H1 (cell line): Measurements from ENCODE around the gene BMI1. TPM values are rescaled to one million over a fixed set of nuclear protein-coding genes. Genes with fewer than 3 reads are reported as not detected.

Source experiments
- CTCF ChIA-PET: fragments of 300-600 bp; sonication (Branson Sonifier 250); formaldehyde crosslinking; loops from one replicate; lab custom pipeline; 2021; ENCODE audit not compliant: partially characterized antibody; lab: Charles Lee
- POLR2A ChIA-PET: fragments of 300-600 bp; sonication (Branson Sonifier 250); formaldehyde crosslinking; loops from one replicate; lab custom pipeline; 2021; ENCODE audit warnings: inconsistent platforms; ENCODE audit not compliant: partially characterized antibody; lab: Charles Lee
- DNase-seq, 2 experiments: peaks; one replicate each; pipeline versions ENCODE4 v3.0.0 to v3.0.0-alpha.2; 2010 to 2022; ENCODE audit warnings: low spot score in 2 of 2, low read depth in 1 of 2, mixed read lengths in 1 of 2
- FAIRE-seq: peaks from 2 replicates; lab custom pipeline; 2011; peaks lifted over from hg19 to GRCh38; lab: Jason Lieb, UNC
- H2AFZ ChIP-seq: 2 replicates; pipeline ENCODE4 v1.8.1; 2012; ENCODE audit warnings: low read length, inconsistent platforms
- H2AK5ac ChIP-seq: 2 replicates; pipeline ENCODE4 v1.6.1; 2013; ENCODE audit warnings: low read depth, low read length
- H2BK120ac ChIP-seq: replicated peaks from 2 replicates; pipeline ENCODE3; 2013; ENCODE audit warnings: low read depth, low read length, inconsistent platforms
- H2BK12ac ChIP-seq: 2 replicates; pipeline ENCODE4 v1.6.1; 2013; ENCODE audit warnings: low read depth, low read length
- H2BK15ac ChIP-seq: 2 replicates; pipeline ENCODE4 v1.6.1; 2013; ENCODE audit warnings: low read length
- H2BK20ac ChIP-seq: 2 replicates; pipeline ENCODE4 v1.6.1; 2013; ENCODE audit warnings: low read length
- H2BK5ac ChIP-seq: 2 replicates; pipeline ENCODE4 v1.6.1; 2013; ENCODE audit warnings: low read depth, low read length
- H3K14ac ChIP-seq: 2 replicates; pipeline ENCODE4 v1.6.1; 2013; ENCODE audit warnings: inconsistent platforms; ENCODE audit not compliant: insufficient read length
- H3K18ac ChIP-seq: 2 replicates; pipeline ENCODE4 v1.6.1; 2013; ENCODE audit warnings: low read length; ENCODE audit errors: extremely low read depth
- H3K23ac ChIP-seq: 2 replicates; pipeline ENCODE4 v1.6.1; 2013; ENCODE audit warnings: inconsistent platforms; ENCODE audit not compliant: insufficient read length
- H3K23me2 ChIP-seq: 2 replicates; pipeline ENCODE4 v1.6.1; 2013; ENCODE audit warnings: low read depth, low read length
- H3K27ac ChIP-seq: 2 replicates; pipeline ENCODE4 v1.6.1; 2011; ENCODE audit warnings: low read depth, low read length, inconsistent platforms
- H3K27me3 ChIP-seq, 4 experiments: replicated peaks in 1 of 4; 1 replicate in 1 of 4; 2 replicates in 3 of 4; pipeline versions ENCODE4 v1.6.1 to v1.8.1; 2011 to 2013; ENCODE audit warnings: low read length in 3 of 4, mild to moderate bottlenecking in 3 of 4, inconsistent platforms in 2 of 4, mixed read lengths in 2 of 4, moderate library complexity in 1 of 4; ENCODE audit not compliant: control insufficient read depth in 3 of 4, insufficient read depth in 3 of 4; ENCODE audit errors: extremely low read depth in 1 of 4
- H3K36me3 ChIP-seq, 4 experiments: 2 replicates each; pipeline versions ENCODE4 v1.6.1 to v1.8.1; 2011 to 2013; ENCODE audit warnings: mild to moderate bottlenecking in 4 of 4, low read length in 3 of 4, moderate library complexity in 2 of 4, control low read depth in 1 of 4, inconsistent platforms in 1 of 4; ENCODE audit not compliant: insufficient read depth in 4 of 4, control insufficient read depth in 2 of 4
- H3K4ac ChIP-seq: replicated peaks from 2 replicates; pipeline ENCODE3; 2013; ENCODE audit warnings: low read length, low read depth, mixed read lengths, inconsistent platforms; ENCODE audit not compliant: insufficient read length
- H3K4me1 ChIP-seq, 4 experiments: replicated peaks in 1 of 4; 1 replicate in 1 of 4; 2 replicates in 3 of 4; pipeline versions ENCODE4 v1.6.1 to v1.8.1; 2011 to 2013; ENCODE audit warnings: low read length in 3 of 4, inconsistent platforms in 2 of 4, mixed read lengths in 1 of 4; ENCODE audit not compliant: insufficient read depth in 4 of 4, control insufficient read depth in 3 of 4
- H3K4me2 ChIP-seq, 2 experiments: 2 replicates each; pipeline versions ENCODE4 v1.6.1 to v1.8.1; 2011 to 2013; ENCODE audit warnings: low read depth in 2 of 2, low read length in 2 of 2, control low read depth in 1 of 2, inconsistent platforms in 1 of 2, mild to moderate bottlenecking in 1 of 2; ENCODE audit not compliant: insufficient read depth in 1 of 2
- H3K4me3 ChIP-seq, 4 experiments: fragments of 200-600, 300-600 bp in 1 of 4; sonication (generic), shearing (Covaris generic), sonication (Bioruptor Twin) in 1 of 4; 2 replicates each; pipeline versions ENCODE4 v1.5.1 to v1.8.1; 2011 to 2016; ENCODE audit warnings: low read length in 4 of 4, low read depth in 3 of 4, control low read depth in 2 of 4, inconsistent platforms in 2 of 4, mild to moderate bottlenecking in 2 of 4, mixed read lengths in 1 of 4, moderate library complexity in 1 of 4; ENCODE audit not compliant: insufficient read depth in 2 of 4; ENCODE audit errors: extremely low read depth in 1 of 4
- H3K56ac ChIP-seq: replicated peaks from 2 replicates; pipeline ENCODE3; 2013; ENCODE audit warnings: low read depth, mild to moderate bottlenecking, mixed read lengths, low read length, inconsistent platforms; ENCODE audit not compliant: insufficient read length
- H3K79me1 ChIP-seq: 2 replicates; pipeline ENCODE4 v1.6.1; 2013; ENCODE audit warnings: low read depth, low read length, control low read depth
- H3K79me2 ChIP-seq, 2 experiments: 2 replicates each; pipeline versions ENCODE4 v1.6.1 to v1.8.1; 2012 to 2013; ENCODE audit warnings: low read length in 2 of 2, mild to moderate bottlenecking in 2 of 2, inconsistent platforms in 1 of 2; ENCODE audit not compliant: insufficient read depth in 2 of 2, control insufficient read depth in 1 of 2
- H3K9ac ChIP-seq, 4 experiments: replicated peaks in 1 of 4; 1 replicate in 1 of 4; 2 replicates in 3 of 4; pipeline versions ENCODE4 v1.6.1 to v1.8.1; 2011 to 2013; ENCODE audit warnings: low read depth in 3 of 4, low read length in 3 of 4, control low read depth in 2 of 4, mild to moderate bottlenecking in 2 of 4, moderate library complexity in 2 of 4, inconsistent platforms in 1 of 4; ENCODE audit errors: extremely low read depth in 1 of 4
- H3K9me3 ChIP-seq, 2 experiments: 2 replicates each; pipeline versions ENCODE4 v1.6.1 to v1.8.1; 2012 to 2013; ENCODE audit warnings: mild to moderate bottlenecking in 2 of 2, moderate library complexity in 2 of 2, control low read depth in 1 of 2, inconsistent platforms in 1 of 2, low read depth in 1 of 2, low read length in 1 of 2, mixed read lengths in 1 of 2; ENCODE audit not compliant: insufficient read depth in 2 of 2
- H4K20me1 ChIP-seq, 2 experiments: replicated peaks in 1 of 2; 2 replicates each; pipeline versions ENCODE3 to v1.8.1; 2011 to 2013; ENCODE audit warnings: inconsistent platforms in 2 of 2, low read length in 2 of 2, mild to moderate bottlenecking in 1 of 2; ENCODE audit not compliant: insufficient read depth in 2 of 2, control insufficient read depth in 1 of 2
- H4K5ac ChIP-seq: 2 replicates; pipeline ENCODE4 v1.6.1; 2013; ENCODE audit warnings: low read length, low read depth, mixed read lengths, inconsistent platforms; ENCODE audit not compliant: insufficient read length
- H4K8ac ChIP-seq: 2 replicates; pipeline ENCODE4 v1.8.0; 2013; ENCODE audit warnings: mild to moderate bottlenecking, moderate library complexity, low read length, inconsistent platforms; ENCODE audit not compliant: insufficient read depth; ENCODE audit errors: extremely low read depth
- H4K91ac ChIP-seq: replicated peaks from 2 replicates; pipeline ENCODE3; 2013; ENCODE audit warnings: low read length, mixed read lengths, inconsistent platforms; ENCODE audit not compliant: insufficient read length
- CHD1 ChIP-seq: IDR thresholded peaks from 2 replicates; pipeline ENCODE4 v1.6.1; 2012; ENCODE audit warnings: low read depth, low read length, improper control_type of control experiment
- KDM1A ChIP-seq: fragments of 200-600, 300-600 bp; sonication (generic); IDR thresholded peaks from 2 replicates; pipeline ENCODE4 v1.7.1; 2016; ENCODE audit warnings: mild to moderate bottlenecking, low read length, borderline replicate concordance
- WGBS, 2 experiments: shearing (Covaris generic) in 1 of 2; methylation state at CpG; one replicate each; pipeline versions ENCODE4 v1.1.6 to v1.1.7; 2013 to 2015; ENCODE audit warnings: low lambda C conversion rate in 2 of 2, mixed read lengths in 2 of 2, inconsistent platforms in 1 of 2, low coverage in 1 of 2, missing lambda C conversion rate in 1 of 2; ENCODE audit not compliant: insufficient replicate concordance in 2 of 2, insufficient coverage in 1 of 2, insufficient read length in 1 of 2; ENCODE audit errors: extremely low coverage in 1 of 2, missing lambda C conversion rate in 1 of 2; 5-methylcytosine and 5-hydroxymethylcytosine counted together
- polyA plus RNA-seq, 7 experiments: library from polyadenylated mRNA; depleted of rRNA in 3 of 7; stranded (reverse) in 5 of 7; unstranded in 2 of 7; fragments of >200 nt in 5 of 7; fragments of 200-250 nt in 2 of 7; gene quantifications; 1 replicate in 5 of 7; 2 replicates in 1 of 7; 4 replicates in 1 of 7; pipeline versions ENCODE4 v1.2.1 to v1.2.3, GENCODE V29; 2011 to 2013; ENCODE audit warnings: missing spikeins in 2 of 7, mixed read lengths in 2 of 7
- total RNA-seq: library from RNA; stranded (reverse); fragmentation: NEBNext Ultra II Directional; extraction: Animal tissue kit (Norgen Biotek cat#: 25700); gene quantifications from 2 replicates; pipeline ENCODE4 v1.2.1, GENCODE V29; 2021

The BMI1 gene
- total and polyA plus RNA-seq, 2 of the 8 experiments (the other 6 are each of a cell fraction or from before 2014, with no cell fraction given): 2.8 to 10.7 TPM

DNA sequence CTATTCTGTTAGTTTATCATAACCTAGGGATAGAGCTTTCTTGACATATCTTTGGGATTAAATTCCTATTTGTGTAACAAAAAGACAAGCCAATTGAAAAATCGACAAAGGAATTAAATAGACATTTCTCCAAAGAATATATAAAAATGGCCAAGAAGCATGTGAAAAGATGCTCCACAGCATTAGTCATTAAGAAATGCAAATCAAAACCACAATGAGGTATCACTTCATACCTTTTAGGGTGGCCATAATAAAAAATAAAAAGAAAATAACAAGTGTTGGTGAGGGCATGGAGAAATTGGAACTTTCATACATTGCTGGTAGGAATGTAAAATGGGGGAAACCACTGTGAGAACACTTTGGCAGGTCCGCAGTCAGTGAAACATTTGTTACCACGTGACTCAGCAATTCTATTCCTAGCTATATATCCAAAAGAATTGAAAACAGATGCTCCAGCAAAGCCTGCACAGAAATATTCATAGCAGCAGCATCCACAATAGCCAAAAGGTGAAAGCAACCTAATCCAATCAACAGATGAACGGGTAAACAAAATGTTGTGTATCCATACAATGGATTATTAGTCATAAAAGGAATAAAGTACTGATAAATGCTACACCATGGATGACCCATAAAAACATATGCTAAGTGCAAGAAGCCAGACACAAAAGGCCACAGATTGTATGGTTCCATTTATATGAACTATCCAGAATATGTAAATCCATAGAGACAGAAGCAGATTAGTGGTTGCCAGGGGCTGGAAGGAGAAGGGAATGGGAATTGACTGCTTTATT lies 44.9 kb downstream of the BMI1 start:
- Histone ChIP-seq H4K91ac (no peak overlapping the region), H3K23ac (no peak overlapping the region), H2AK5ac (no peak overlapping the region), H2BK20ac (no peak overlapping the region), H2BK5ac (no peak overlapping the region), H3K4me2 (no peak overlapping the region), H3K79me1 (no peaks in the 10 kb centered on the region), H2BK15ac (no peak overlapping the region), H4K8ac (no peak overlapping the region), H3K27ac (no peak overlapping the region), H3K4me3 (no peak overlapping the region), H3K79me2 (no peaks in the 10 kb centered on the region), H2BK120ac (no peak overlapping the region), H3K56ac (no peak overlapping the region), H3K27me3 (no peaks in the 10 kb centered on the region), H3K36me3 (no peaks in the 10 kb centered on the region), H4K5ac (no peak overlapping the region), H4K20me1 (peaks cover 0 to 1% of the 10 kb centered on the region in 2 experiments), H3K18ac (no peak overlapping the region), H3K14ac (no peak overlapping the region), H3K9me3 (no peaks in the 10 kb centered on the region), H3K4me1 (no peaks in the 10 kb centered on the region), H3K9ac (no peak overlapping the region), H2AFZ (no peak overlapping the region), H2BK12ac (no peak overlapping the region), H3K23me2 (no peaks in the 10 kb centered on the region), H3K4ac (no peak overlapping the region)
- no peak for TF ChIP-seq CHD1
- no peak for TF ChIP-seq KDM1A
- DNase-seq: no peak
- 85% methylated on average over 4 of the region's 4 CpGs; no CpG with 5 or more reads in 1 of the 2 experiments for WGBS, 2 experiments
- no peak for FAIRE-seq
- POLR2A ChIA-PET: no interaction called here
- CTCF ChIA-PET: no interaction called here
